Measurements from ENCODE around the gene ETS2.

Gene ETS2

DNA sequence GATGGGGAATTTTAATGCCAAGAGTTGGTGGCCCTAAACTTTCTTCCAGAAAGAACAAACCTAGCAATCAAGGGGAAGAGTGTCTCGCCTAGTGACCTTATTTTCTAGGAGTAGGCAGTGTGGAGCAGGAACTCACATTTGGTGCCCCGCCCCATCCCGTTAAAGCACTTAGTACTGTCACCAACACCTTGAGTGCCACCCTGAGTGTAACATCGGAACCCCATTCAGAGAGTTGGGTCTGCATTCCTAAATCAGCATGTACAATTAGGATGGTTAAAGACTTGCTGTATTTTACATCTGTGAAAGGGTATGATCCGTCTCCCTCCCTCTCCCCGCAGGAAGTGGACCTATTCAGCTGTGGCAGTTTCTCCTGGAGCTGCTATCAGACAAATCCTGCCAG, 15.5 kb downstream of the ETS2 start:
- no peak overlapping the region for H3K4me2 ChIP-seq (ENCODE audit: low read depth, low read length, poor library complexity, severe bottlenecking)
- no peaks in the 10 kb centered on the region for H3K79me2 ChIP-seq (ENCODE audit: insufficient read depth, low read length)
- H2AFZ ChIP-seq (ENCODE audit: low read depth, low read length, severe bottlenecking) = no peak overlapping the region
- no peaks in the 10 kb centered on the region for H3K9me2 ChIP-seq (replicated peaks; ENCODE audit: insufficient read depth, low read length)
- H3F3A ChIP-seq (ENCODE audit: insufficient read depth) = no peaks in the 10 kb centered on the region
- TF ChIP-seq CTCF (IDR thresholded peaks at IDR 0.05; ENCODE audit: insufficient read depth, low read length, poor library complexity, severe bottlenecking) (no peak), EZH2phosphoT487 (conservative IDR thresholded peaks at IDR 0.05; ENCODE audit: low read length) (no peak)
- no peaks in the 10 kb centered on the region for H3K27me3 ChIP-seq (ENCODE audit: low read length)
- no peaks in the 10 kb centered on the region for H4K20me1 ChIP-seq (ENCODE audit: low read depth, low read length)
- no peak overlapping the region for H3K4me3 ChIP-seq (ENCODE audit: insufficient read depth, low read length, poor library complexity, severe bottlenecking)
- no peak overlapping the region for H3K27ac ChIP-seq (ENCODE audit: low read depth, low read length)
- H3K9ac ChIP-seq (ENCODE audit: low read length) = no peak overlapping the region
- H3K9me3 ChIP-seq (ENCODE audit: insufficient read depth, low read length) = peaks cover under 1% of the 10 kb centered on the region; the same call in 1 of the 2 replicates
- H3K36me3 ChIP-seq (ENCODE audit: low read length) = peaks cover 38% of the 10 kb centered on the region

- Histone ChIP-seq H4K20me1 (ENCODE audit: low read depth, low read length) (no peaks in the 10 kb centered on the region), H2AFZ (ENCODE audit: low read depth, low read length, severe bottlenecking) (no peak overlapping the region), H3K27me3 (ENCODE audit: low read length) (no peaks in the 10 kb centered on the region), H3K79me2 (ENCODE audit: insufficient read depth, low read length) (no peaks in the 10 kb centered on the region), H3F3A (ENCODE audit: insufficient read depth) (no peaks in the 10 kb centered on the region), H3K4me3 (ENCODE audit: insufficient read depth, low read length, poor library complexity, severe bottlenecking) (no peak overlapping the region), H3K4me2 (ENCODE audit: low read depth, low read length, poor library complexity, severe bottlenecking) (no peak overlapping the region), H3K36me3 (ENCODE audit: low read length) (peaks cover 35% of the 10 kb centered on the region), H3K9me2 (replicated peaks; ENCODE audit: insufficient read depth, low read length) (no peaks in the 10 kb centered on the region), H3K9ac (ENCODE audit: low read length) (no peak overlapping the region), H3K9me3 (ENCODE audit: insufficient read depth, low read length) (peaks cover 9% of the 10 kb centered on the region; the same call in 1 of the 2 replicates), H3K27ac (ENCODE audit: low read depth, low read length) (no peak overlapping the region)
- TF ChIP-seq CTCF (IDR thresholded peaks at IDR 0.05; ENCODE audit: insufficient read depth, low read length, poor library complexity, severe bottlenecking) (no peak), EZH2phosphoT487 (conservative IDR thresholded peaks at IDR 0.05; ENCODE audit: low read length) (no peak)
Measured at GRCh38 chr21:38821959-38822682, 16.4 kb downstream of the ETS2 start.

- Histone ChIP-seq H3K36me3 (ENCODE audit: low read length) (peaks cover 35% of the 10 kb centered on the region), H4K20me1 (ENCODE audit: low read depth, low read length) (no peaks in the 10 kb centered on the region), H3K79me2 (ENCODE audit: insufficient read depth, low read length) (no peaks in the 10 kb centered on the region), H3K27me3 (ENCODE audit: low read length) (no peaks in the 10 kb centered on the region), H3K27ac (ENCODE audit: low read depth, low read length) (no peak overlapping the region), H3F3A (ENCODE audit: insufficient read depth) (no peaks in the 10 kb centered on the region), H2AFZ (ENCODE audit: low read depth, low read length, severe bottlenecking) (no peak overlapping the region), H3K9me3 (ENCODE audit: insufficient read depth, low read length) (peaks cover 14% of the 10 kb centered on the region; the same call in 1 of the 2 replicates), H3K4me2 (ENCODE audit: low read depth, low read length, poor library complexity, severe bottlenecking) (no peak overlapping the region), H3K9ac (ENCODE audit: low read length) (no peak overlapping the region), H3K4me3 (ENCODE audit: insufficient read depth, low read length, poor library complexity, severe bottlenecking) (no peak overlapping the region), H3K9me2 (replicated peaks; ENCODE audit: insufficient read depth, low read length) (no peaks in the 10 kb centered on the region)
- TF ChIP-seq CTCF (IDR thresholded peaks at IDR 0.05; ENCODE audit: insufficient read depth, low read length, poor library complexity, severe bottlenecking) (no peak), EZH2phosphoT487 (conservative IDR thresholded peaks at IDR 0.05; ENCODE audit: low read length) (no peak)
Measured at GRCh38 chr21:38822778-38823238, 17.1 kb downstream of the ETS2 start.
